Upper lobe of left lung (tissue), 4 donors: ENCODE data around the gene TMEM44.

Experiments used
- EP300 ChIP-seq, 4 donors: sonication (generic); formaldehyde crosslinking; IDR thresholded peaks; one replicate each; pipeline ENCODE4 v1.5.1; 2017; ENCODE audit warnings: antibody characterized with exemption in 4 of 4, control low read depth in 2 of 4
- POLR2A ChIP-seq, 4 donors: fragments of 450-650 bp; IDR thresholded peaks; one replicate each; pipeline ENCODE4 v1.5.1; 2016 to 2017; ENCODE audit warnings: antibody characterized with exemption in 4 of 4, mild to moderate bottlenecking in 2 of 4
- TF ChIP-seq, protein P1 (sequence below), 6 experiments: fragments of 450-650 bp in 4 of 6; fragments of 200-600 bp in 2 of 6; sonication (generic) in 2 of 6; IDR thresholded peaks; one replicate each; pipeline ENCODE4 v1.5.1; 2016 to 2019; ENCODE audit warnings: antibody characterized with exemption in 6 of 6

DNA sequence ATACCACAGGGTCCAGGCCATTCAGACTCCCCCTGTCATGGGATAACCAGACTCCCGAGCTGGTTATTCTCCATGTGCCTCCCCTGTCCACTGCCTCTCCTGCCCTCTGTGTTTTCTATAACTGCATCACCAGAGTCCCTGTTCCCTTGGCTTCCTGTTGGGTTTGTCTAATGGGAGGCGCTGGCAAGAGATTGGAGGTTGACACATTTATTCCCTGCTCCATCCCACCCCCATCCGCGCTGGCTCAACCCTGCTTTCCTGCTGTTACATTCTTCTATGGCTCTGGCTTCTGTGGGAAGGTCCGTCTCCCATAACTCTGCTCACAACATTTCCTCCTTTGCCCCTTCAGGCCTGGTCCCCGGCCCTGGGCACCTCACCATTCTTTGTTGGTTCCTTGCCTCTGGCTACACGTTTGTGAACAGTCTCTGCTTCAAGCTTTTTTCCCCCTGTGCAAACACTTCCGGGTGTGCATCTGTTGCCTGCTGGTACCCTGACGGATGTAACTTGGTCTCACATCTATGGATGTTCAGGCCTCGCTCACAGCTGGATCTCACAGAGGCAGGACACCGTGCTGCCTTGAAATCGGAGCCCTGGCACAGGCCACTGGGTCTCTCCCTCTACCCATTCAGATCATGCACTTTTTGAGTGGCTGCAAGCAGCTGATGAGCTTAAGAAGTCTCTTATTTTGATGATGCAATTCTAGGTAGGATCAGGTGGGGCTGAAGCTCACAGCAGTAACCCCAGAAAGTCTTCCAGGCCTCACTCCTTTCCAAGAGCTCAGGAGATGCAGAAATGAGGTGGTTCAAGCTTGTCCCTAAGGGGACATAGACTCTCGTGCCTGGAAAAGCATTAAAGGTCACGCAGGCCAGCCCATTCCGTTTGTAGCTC lies 77.8 kb downstream of the TMEM44 start:
- TF ChIP-seq, protein P1, sequence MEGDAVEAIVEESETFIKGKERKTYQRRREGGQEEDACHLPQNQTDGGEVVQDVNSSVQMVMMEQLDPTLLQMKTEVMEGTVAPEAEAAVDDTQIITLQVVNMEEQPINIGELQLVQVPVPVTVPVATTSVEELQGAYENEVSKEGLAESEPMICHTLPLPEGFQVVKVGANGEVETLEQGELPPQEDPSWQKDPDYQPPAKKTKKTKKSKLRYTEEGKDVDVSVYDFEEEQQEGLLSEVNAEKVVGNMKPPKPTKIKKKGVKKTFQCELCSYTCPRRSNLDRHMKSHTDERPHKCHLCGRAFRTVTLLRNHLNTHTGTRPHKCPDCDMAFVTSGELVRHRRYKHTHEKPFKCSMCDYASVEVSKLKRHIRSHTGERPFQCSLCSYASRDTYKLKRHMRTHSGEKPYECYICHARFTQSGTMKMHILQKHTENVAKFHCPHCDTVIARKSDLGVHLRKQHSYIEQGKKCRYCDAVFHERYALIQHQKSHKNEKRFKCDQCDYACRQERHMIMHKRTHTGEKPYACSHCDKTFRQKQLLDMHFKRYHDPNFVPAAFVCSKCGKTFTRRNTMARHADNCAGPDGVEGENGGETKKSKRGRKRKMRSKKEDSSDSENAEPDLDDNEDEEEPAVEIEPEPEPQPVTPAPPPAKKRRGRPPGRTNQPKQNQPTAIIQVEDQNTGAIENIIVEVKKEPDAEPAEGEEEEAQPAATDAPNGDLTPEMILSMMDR (IDR thresholded peaks at IDR 0.05) = no peak
- TF ChIP-seq POLR2A (IDR thresholded peaks at IDR 0.05) (no peak), EP300 (IDR thresholded peaks at IDR 0.05) (no peak)
